ENCODE data around the gene MYO18A.

- TF ChIP-seq CTCF (IDR thresholded peaks at IDR 0.05 in 4 of 5, conservative IDR thresholded peaks at IDR 0.05 in 1 of 5): no peak
- no peak for TF ChIP-seq POLR2A (IDR thresholded peaks at IDR 0.05)
Measured at GRCh38 chr17:29077320-29077719, 102.9 kb downstream of the MYO18A start.

Measured in gastrocnemius medialis (tissue), 4 donors.